ENCODE data around the gene SOBP. TPM values are rescaled to one million over a fixed set of nuclear protein-coding genes. Genes with fewer than 3 reads are reported as not detected.

The SOBP gene
- total RNA-seq, 1 donor from 2014 or later: 1.2 TPM

DNA sequence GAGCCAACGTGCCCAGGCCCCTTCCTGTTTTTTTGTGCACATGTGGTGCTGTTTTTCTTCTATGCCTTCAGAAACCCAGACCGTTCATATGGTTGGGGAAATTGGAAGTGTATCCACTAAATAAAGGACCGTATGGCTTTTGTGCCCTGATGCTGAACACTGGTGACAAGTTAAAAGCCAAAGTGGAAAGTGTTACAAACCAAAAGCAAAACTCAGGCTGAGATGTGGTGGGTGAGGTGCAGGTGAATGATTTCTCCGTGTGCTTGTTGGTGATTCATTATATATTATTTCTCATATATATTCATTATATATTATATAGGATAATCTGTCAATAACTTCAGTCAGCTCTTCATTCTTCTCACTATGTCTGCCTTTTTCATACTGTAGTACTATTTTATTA lies 148.6 kb downstream of the SOBP start:
- no peak for DNase-seq (ENCODE audit: low read depth)
- TF ChIP-seq, protein P1, sequence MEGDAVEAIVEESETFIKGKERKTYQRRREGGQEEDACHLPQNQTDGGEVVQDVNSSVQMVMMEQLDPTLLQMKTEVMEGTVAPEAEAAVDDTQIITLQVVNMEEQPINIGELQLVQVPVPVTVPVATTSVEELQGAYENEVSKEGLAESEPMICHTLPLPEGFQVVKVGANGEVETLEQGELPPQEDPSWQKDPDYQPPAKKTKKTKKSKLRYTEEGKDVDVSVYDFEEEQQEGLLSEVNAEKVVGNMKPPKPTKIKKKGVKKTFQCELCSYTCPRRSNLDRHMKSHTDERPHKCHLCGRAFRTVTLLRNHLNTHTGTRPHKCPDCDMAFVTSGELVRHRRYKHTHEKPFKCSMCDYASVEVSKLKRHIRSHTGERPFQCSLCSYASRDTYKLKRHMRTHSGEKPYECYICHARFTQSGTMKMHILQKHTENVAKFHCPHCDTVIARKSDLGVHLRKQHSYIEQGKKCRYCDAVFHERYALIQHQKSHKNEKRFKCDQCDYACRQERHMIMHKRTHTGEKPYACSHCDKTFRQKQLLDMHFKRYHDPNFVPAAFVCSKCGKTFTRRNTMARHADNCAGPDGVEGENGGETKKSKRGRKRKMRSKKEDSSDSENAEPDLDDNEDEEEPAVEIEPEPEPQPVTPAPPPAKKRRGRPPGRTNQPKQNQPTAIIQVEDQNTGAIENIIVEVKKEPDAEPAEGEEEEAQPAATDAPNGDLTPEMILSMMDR (IDR thresholded peaks at IDR 0.05; ENCODE audit: insufficient read depth, low read length, poor library complexity, severe bottlenecking): no peak
- no peak overlapping the region for H3K4me3 ChIP-seq (ENCODE audit: low read depth, low read length)
- H3K36me3 ChIP-seq (ENCODE audit: control insufficient read depth, insufficient read depth, low read length): no peaks in the 10 kb centered on the region
- H3K27me3 ChIP-seq (ENCODE audit: control insufficient read depth, insufficient read depth, low read length): no peaks in the 10 kb centered on the region

DNA sequence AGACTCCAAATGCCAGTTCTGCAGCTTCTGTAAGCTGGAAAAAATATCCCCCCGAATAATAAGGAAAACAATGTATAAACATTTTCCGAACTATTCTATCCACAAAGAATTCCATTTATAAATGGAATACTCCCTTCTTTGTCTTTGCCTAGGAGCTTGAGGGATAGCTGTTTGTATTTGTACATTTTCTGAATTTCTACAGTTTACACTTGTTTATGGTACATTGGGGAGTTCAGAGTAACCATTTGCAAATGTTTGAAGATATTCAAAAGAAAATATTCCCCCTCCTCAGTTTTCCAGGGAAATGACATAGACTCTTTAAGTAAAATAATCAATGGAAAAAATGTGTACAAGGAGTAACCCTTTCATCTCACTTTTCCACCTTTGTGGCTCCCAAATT lies 149.6 kb downstream of the SOBP start:
- TF ChIP-seq, protein P1 (IDR thresholded peaks at IDR 0.05; ENCODE audit: insufficient read depth, low read length, poor library complexity, severe bottlenecking): no peak
- DNase-seq (ENCODE audit: low read depth): no peak
- Histone ChIP-seq H3K27me3 (ENCODE audit: control insufficient read depth, insufficient read depth, low read length) (no peaks in the 10 kb centered on the region), H3K36me3 (ENCODE audit: control insufficient read depth, insufficient read depth, low read length) (no peaks in the 10 kb centered on the region), H3K4me3 (ENCODE audit: low read depth, low read length) (no peak overlapping the region)

DNA sequence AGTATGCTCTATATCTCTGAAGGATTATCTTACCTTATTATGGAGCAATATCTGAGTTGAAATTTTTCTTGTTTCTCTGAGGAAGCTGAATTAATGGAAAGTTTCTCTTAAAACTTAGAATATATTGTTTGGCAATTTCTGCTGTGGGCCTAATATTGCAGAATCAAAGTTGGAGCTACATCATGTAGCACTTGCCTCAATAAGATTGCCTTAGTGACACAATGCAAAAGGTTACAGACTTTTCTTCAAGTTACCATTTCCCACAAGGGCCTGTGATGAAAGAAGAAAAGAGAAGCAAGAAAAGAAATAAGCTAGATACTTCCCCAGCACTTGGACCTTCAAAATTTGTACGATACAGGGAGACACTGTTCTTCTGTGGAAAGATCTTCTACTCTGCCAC lies 151.2 kb downstream of the SOBP start:
- H3K36me3 ChIP-seq (ENCODE audit: control insufficient read depth, insufficient read depth, low read length): no peaks in the 10 kb centered on the region
- no peak for DNase-seq (ENCODE audit: low read depth)
- TF ChIP-seq, protein P1 (IDR thresholded peaks at IDR 0.05; ENCODE audit: insufficient read depth, low read length, poor library complexity, severe bottlenecking): no peak
- H3K4me3 ChIP-seq (ENCODE audit: low read depth, low read length): no peak overlapping the region
- H3K27me3 ChIP-seq (ENCODE audit: control insufficient read depth, insufficient read depth, low read length): no peaks in the 10 kb centered on the region

DNA sequence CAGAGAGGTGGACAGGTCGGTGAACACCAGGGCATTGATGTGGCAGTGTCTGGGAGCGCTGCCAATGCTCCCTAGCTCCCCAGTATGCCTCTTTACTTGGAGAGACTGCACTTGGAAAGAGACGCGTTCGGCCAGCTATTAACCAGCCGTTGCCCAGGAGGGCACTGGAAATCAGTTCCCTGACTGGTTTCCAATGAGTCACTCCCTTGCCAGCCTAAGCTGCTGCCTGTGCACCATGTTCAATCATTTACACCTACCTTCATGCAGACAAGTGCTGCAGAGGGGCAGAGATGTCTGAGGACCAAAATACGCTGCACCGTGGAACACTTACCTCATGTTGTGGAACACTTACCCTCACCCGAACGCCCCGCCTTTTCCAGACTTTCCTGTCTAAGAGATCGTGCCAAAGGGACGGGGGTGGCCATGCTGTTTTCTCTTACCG lies 151.6 kb downstream of the SOBP start:
- DNase-seq (ENCODE audit: low read depth): peak; percentile 29
- TF ChIP-seq, protein P1 (IDR thresholded peaks at IDR 0.05; ENCODE audit: insufficient read depth, low read length, poor library complexity, severe bottlenecking): no peak
- Histone ChIP-seq H3K36me3 (ENCODE audit: control insufficient read depth, insufficient read depth, low read length) (no peaks in the 10 kb centered on the region), H3K27me3 (ENCODE audit: control insufficient read depth, insufficient read depth, low read length) (no peaks in the 10 kb centered on the region), H3K4me3 (ENCODE audit: low read depth, low read length) (no peak overlapping the region)

DNA sequence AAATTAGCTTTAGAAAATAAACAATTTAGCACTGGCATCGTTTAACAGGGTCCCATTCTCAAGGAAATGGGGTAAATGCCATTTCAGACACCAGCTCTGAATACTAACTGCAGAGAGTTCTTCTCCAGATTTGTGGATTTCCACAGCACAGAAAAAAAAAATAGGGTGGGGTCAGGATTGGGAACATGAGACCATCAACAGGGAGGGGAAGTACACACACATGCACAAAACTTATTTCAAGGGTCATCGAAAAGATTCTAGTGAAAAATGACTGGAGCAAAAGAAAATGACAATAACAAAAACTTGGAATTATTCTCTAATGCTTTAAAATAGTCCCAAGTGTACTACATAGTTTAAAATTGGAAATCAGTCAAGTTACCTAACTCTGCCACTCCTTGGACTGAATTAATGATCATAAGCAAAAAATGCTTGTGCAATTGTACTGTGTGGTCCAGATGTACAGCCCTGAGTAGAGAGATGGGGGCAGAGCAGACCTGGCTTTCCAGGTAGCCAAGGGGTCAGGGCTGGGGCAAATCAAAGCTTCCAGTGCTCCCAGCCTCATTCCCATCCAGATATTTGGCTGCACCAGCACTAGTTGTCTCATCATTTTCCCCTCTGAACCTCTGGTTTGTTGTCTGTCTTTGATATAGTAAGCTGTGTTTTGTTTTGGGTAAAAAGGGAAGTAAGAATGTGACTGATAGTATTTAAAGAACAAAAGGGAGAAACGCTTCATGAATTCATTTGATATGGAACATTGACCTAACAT lies 152.4 kb downstream of the SOBP start:
- TF ChIP-seq, protein P1 (IDR thresholded peaks at IDR 0.05; ENCODE audit: insufficient read depth, low read length, poor library complexity, severe bottlenecking): no peak
- Histone ChIP-seq H3K27me3 (ENCODE audit: control insufficient read depth, insufficient read depth, low read length) (no peaks in the 10 kb centered on the region), H3K4me3 (ENCODE audit: low read depth, low read length) (no peak overlapping the region), H3K36me3 (ENCODE audit: control insufficient read depth, insufficient read depth, low read length) (no peaks in the 10 kb centered on the region)
- DNase-seq (ENCODE audit: low read depth): no peak

DNA sequence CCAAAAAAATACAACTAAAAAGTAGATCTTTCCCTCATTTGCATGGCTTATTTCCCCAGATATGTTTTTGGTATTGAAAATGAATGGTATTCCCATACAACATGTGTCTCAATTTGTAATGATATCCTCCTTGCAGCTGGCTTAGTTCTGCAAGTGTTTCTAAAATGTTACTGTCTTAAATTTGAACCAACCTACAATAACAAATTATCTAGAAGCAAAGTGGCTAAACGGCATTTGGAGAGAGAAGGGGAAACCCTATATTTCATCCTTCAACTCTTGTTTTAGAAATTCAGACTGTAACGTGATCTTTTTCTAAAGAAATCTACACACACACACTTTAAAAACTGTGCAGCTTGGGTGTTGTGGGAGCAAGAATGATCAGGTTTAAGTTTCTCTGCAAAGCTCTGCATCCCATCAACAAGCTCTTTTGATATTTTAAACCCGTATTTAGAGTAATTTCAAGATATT lies 153.0 kb downstream of the SOBP start:
- TF ChIP-seq, protein P1 (IDR thresholded peaks at IDR 0.05; ENCODE audit: insufficient read depth, low read length, poor library complexity, severe bottlenecking): no peak
- no peak for DNase-seq (ENCODE audit: low read depth)
- no peaks in the 10 kb centered on the region for H3K27me3 ChIP-seq (ENCODE audit: control insufficient read depth, insufficient read depth, low read length)
- no peaks in the 10 kb centered on the region for H3K36me3 ChIP-seq (ENCODE audit: control insufficient read depth, insufficient read depth, low read length)
- no peak overlapping the region for H3K4me3 ChIP-seq (ENCODE audit: low read depth, low read length)

Data from kidney epithelial cell (primary cell).